SK-N-SH treated with all-trans-retinoic acid at 6 μM for 48 hours (cell line): ENCODE results near the gene MYLK.
"Not testable (repeated sequence)": the region's sequence is repeated elsewhere in the genome, so short reads cannot be mapped to it uniquely, and the experiment has no call there.

Experiments
- ARNTL ChIP-seq: fragments of 450-650 bp; formaldehyde crosslinking; IDR thresholded peaks from 2 replicates; pipeline ENCODE4 v1.5.0; 2020; ENCODE audit warnings: low read depth, mild to moderate bottlenecking, moderate library complexity, borderline replicate concordance
- PATZ1 ChIP-seq: fragments of 250-450 bp; sonication (Bioruptor Pico); IDR thresholded peaks from 2 replicates; pipeline ENCODE4 v1.8.0; 2020; ENCODE audit warnings: mild to moderate bottlenecking, moderate library complexity, borderline replicate concordance
- POU6F1 ChIP-seq: fragments of 250-450 bp; sonication (Bioruptor Pico); IDR thresholded peaks from 2 replicates; pipeline ENCODE4 v1.8.0; 2021; ENCODE audit warnings: low read depth, mild to moderate bottlenecking, moderate library complexity, borderline replicate concordance
- PPARA ChIP-seq: fragments of 250-450 bp; sonication (Bioruptor Pico); IDR thresholded peaks from 2 replicates; pipeline ENCODE4 v1.5.0; 2020; ENCODE audit warnings: mild to moderate bottlenecking, borderline replicate concordance
- TCF4 ChIP-seq: fragments of 250-450 bp; sonication (Bioruptor Pico); IDR thresholded peaks from 2 replicates; pipeline ENCODE4 v1.8.0; 2021; ENCODE audit warnings: mild to moderate bottlenecking, moderate library complexity, borderline replicate concordance
- ZNF70 ChIP-seq: fragments of 450-650 bp; formaldehyde crosslinking; IDR thresholded peaks from 2 replicates; pipeline ENCODE4 v1.5.0; 2020; ENCODE audit warnings: mild to moderate bottlenecking, moderate library complexity

GRCh38 chr3:123890991-123891390, 6.9 kb upstream of the MYLK start:
- TF ChIP-seq TCF4; PATZ1 (CRISPR knock-in tag); ZNF70 (CRISPR knock-in tag); PPARA; ARNTL (CRISPR knock-in tag); POU6F1 (CRISPR knock-in tag): not testable (repeated sequence)
